RCC 7860 (cell line): ENCODE data around the gene INPP5F.

Experiments used
- DNase-seq: peaks from one replicate; pipeline ENCODE4 v3.0.0-alpha.2; 2015; ENCODE audit warnings: low spot score
- FAIRE-seq: peaks from 2 replicates; lab custom pipeline; 2012; peaks lifted over from hg19 to GRCh38; lab: Jason Lieb, UNC

Gene INPP5F, protein sequence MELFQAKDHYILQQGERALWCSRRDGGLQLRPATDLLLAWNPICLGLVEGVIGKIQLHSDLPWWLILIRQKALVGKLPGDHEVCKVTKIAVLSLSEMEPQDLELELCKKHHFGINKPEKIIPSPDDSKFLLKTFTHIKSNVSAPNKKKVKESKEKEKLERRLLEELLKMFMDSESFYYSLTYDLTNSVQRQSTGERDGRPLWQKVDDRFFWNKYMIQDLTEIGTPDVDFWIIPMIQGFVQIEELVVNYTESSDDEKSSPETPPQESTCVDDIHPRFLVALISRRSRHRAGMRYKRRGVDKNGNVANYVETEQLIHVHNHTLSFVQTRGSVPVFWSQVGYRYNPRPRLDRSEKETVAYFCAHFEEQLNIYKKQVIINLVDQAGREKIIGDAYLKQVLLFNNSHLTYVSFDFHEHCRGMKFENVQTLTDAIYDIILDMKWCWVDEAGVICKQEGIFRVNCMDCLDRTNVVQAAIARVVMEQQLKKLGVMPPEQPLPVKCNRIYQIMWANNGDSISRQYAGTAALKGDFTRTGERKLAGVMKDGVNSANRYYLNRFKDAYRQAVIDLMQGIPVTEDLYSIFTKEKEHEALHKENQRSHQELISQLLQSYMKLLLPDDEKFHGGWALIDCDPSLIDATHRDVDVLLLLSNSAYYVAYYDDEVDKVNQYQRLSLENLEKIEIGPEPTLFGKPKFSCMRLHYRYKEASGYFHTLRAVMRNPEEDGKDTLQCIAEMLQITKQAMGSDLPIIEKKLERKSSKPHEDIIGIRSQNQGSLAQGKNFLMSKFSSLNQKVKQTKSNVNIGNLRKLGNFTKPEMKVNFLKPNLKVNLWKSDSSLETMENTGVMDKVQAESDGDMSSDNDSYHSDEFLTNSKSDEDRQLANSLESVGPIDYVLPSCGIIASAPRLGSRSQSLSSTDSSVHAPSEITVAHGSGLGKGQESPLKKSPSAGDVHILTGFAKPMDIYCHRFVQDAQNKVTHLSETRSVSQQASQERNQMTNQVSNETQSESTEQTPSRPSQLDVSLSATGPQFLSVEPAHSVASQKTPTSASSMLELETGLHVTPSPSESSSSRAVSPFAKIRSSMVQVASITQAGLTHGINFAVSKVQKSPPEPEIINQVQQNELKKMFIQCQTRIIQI

DNA sequence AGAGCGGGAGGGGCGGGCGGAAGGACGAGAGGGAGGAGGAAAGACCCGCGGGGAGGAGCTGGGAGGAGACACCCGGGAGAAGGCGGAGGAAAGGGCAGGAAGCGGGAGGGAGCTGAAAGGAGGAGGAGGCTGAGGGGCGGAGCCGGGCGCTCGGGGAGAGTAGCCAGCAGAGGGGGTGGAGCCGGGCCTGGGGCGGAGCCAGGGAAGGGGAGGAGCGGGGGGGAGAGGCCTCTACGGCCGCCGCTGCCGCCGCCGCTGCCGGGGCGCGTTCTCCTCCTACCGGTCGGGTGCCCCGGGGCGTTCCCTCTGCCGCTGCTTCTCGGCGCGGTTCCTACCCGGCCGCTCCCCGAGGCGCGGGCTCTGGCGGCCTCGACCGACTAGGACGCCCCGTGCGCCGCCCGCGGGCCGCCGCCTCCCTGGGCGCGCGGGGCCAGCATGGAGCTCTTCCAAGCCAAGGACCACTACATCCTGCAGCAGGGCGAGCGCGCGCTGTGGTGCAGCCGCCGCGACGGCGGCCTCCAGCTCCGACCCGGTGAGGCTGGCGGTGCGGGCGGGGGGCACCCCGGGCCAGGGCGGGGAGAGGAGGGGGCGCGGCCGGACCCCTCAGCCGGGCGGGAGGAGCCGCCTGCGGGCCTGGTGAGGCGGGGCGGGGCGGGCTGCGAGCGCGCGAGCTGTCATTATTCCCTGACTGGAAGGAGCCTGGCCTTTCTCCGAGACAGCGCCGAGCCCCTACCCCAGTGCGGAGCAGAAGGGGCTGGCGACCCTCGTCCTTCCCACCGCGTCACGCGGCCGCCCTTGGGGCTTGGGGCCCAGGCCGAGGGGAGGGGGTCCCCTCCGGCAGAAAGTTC is at the start of gene INPP5F:
Gene INPP5F (plus strand): TSS at position 223 of the 848 bp plus-strand sequence. CDS start 213 bp downstream, at position 436.
- DNase-seq (peak; percentile 95), FAIRE-seq (peak; percentile 72)

- FAIRE-seq, result no peak
- DNase-seq, result no peak
Observed at GRCh38 chr10:119677126-119677525, 48.7 kb upstream of the INPP5F start.

DNA sequence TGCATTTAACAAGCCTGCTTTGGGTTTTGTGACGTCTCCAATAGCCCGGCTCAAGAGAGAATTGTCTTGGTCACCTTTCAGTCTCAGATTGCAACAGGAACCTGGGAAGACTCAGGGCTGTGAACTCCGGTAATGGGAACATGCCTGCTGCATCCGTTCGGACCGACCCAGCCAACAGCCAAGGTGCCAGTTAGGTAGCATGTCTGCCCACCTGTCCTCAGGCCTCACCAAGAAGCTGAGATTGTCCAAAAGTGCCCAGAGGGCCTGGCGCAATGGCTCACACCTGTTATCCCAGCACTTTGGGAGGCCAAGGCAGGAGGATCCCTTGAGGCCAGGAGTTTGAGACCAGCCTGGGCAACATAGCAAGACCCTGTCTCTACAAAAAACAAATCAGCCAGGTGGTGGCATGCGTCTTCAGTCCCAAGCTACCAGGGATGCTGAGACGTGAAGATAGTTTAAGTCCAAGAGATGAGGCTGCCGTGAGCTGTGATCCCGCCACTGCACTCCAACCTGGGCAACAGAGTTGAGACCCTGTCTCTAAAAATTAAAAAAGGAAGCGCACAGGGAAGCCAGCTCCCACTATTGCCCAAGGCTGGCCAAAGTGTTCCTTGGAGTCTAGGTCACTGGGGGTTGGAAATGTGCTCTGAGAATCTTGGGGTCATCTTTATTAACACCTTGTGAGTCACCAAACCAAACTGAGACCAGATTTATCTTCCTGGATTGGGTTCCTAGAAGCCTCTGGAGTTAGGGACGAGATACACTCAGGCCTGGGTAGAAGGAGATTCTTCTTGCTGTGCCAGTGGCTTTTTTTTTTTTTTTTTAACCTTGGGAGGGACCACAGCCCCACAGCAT is 47.7 kb upstream of the INPP5F start:
- peak; percentile 27 for DNase-seq
- FAIRE-seq, result no peak

DNA sequence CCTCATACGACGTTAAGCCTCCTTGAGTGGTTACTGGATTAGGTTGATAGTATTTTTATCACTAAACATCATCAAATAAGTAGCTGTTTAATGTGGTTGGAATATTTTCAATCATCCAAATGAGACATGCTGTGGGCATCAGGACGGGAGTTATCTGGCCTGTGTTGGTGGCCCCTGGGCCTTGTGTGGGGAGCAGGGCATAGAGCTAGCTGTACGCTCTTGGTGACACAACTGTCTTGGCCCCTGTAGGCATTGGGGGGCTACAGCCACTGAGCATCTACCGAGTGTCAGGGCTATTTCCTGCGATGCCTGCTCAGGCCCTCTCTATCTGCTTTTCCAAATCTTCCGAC is 46.4 kb upstream of the INPP5F start:
- FAIRE-seq (no peak), DNase-seq (no peak)

DNA sequence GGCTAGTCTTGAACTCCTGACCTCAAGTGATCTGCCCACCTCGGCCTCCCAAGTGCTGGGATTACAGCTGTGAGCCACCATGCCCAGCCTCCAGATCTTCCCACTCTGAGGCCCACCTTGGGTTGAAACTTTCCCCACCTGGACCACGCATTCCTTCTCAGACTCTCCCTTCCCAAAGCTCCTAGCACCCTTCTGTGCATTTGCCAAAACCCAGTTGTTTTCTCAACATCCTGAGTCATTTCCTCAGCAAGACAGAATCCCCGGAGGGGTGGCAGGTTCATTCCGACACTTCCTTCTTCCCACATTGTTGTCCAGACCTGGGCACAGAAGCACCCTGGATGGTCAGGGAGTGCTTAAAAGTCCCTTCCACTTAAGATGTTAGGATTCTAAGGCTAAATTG is 45.8 kb upstream of the INPP5F start:
- peak; percentile 64 for DNase-seq
- FAIRE-seq, result peak; percentile 54

- no peak for FAIRE-seq
- DNase-seq, result no peak
Observed at GRCh38 chr10:119680650-119681081, 45.2 kb upstream of the INPP5F start.

- no peak for FAIRE-seq
Observed at GRCh38 chr10:119686465-119687191, 39.2 kb upstream of the INPP5F start.

GRCh38 chr10:119687192-119688032 is 38.4 kb upstream of the INPP5F start:
- DNase-seq (no peak), FAIRE-seq (no peak)

More at GRCh38 chr10:119686465-119687191, 39.2 kb upstream of the INPP5F start:
- DNase-seq, result peak; percentile 53

DNA sequence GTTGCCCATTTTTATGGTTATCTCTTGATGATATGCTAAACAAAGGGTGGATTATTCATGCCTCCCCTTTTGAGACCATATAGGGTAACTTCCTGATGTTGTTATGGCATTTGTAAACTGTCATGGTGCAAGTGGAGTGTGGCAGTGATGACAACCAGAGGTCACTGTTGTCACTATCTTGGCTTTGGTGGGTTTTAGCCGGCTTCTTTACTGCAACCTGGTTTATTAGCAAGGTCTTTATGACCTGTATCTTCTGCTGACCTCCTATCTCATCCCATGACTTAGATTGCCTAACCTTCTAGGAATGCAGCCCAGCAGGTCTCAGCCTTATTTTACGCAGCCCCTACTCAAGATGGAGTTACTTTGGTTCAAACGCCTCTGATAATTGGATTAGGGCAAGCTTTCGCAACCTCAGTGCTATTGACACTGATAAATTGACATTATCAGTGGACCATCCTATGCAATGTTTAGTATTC is 37.8 kb upstream of the INPP5F start:
- DNase-seq (no peak), FAIRE-seq (no peak)

- FAIRE-seq, result no peak
- DNase-seq, result no peak
Observed at GRCh38 chr10:119689016-119689580, 36.8 kb upstream of the INPP5F start.

- FAIRE-seq (no peak), DNase-seq (no peak)
Observed at GRCh38 chr10:119691726-119692125, 34.1 kb upstream of the INPP5F start.

- FAIRE-seq (peak; percentile 68), DNase-seq (peak; percentile 83)
Observed at GRCh38 chr10:119693262-119693957, 32.4 kb upstream of the INPP5F start.

DNA sequence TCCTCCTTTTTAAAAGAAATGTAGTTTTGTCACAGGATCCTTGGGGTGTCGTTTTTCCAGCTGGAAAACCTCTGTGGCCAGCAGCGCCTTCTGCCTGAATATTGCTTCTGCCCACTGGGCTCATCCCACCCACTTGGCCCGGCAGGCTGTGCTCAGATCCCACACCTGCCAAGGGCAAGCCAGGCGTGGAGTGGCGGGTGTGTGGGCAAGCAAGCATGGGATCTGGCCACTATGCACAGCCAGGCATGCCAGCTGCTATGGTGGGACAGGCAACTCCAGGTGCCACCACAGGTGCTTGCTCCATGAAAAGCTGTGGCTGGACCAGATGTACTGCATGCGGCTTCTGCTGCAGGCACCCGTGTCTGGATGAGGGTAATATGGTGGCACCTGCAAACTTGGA is 31.2 kb upstream of the INPP5F start:
- DNase-seq, result no peak
- no peak for FAIRE-seq

DNA sequence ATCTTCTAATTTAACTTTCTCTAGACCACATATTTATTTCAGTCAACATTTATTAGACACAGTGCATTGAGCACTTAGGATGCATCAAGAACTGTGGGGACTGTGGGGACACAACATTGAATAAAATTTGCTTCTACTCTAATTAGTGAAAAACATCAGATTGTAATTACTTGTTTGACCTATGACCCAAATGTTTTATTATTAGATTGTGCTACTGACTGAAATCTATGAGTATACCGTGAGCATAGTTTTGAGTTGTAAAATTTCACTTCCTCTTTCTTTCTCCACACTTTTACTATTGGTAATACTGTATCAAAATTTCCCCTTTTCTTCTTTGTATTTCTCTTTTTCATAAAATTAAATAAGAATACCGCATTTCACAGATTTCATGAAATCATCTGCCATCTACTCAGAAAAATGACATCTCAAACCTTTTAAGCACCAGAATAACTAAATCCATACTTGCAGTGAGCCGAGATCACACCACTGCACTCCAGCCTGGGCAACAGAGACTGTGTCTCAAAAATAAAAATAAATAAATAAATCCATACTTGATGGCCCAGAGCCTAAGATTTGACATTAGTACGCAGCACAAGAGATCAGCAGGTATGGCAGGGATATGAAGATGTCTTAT is 25.4 kb upstream of the INPP5F start:
- DNase-seq, result no peak
- FAIRE-seq, result no peak

- DNase-seq (no peak), FAIRE-seq (no peak)
Observed at GRCh38 chr10:119701861-119702260, 24.0 kb upstream of the INPP5F start.

DNA sequence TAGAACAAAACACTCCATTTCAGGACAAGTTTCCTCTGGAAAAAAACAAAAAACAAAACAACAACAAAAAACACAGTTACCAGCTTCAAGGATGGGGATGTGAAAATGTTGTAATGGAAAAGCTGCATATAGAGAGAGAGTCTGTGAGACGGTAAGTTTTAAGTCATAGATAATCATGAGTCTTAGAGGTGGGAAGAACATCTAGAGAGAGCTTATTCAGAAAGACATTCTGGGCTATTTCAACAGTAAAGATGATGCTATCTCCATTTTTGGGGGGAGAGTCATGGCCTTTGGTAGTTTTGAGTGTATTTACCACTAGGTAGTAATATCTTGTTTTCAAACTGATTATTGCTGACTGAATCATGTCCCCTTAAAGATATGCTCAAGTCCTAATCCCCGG is 23.3 kb upstream of the INPP5F start:
- no peak for FAIRE-seq
- DNase-seq, result no peak
